Esophagus mucosa (tissue), 1 donor: ENCODE measurements around the gene ZBTB7C. TPM values are rescaled to one million over a fixed set of nuclear protein-coding genes. Genes with fewer than 3 reads are reported as not detected.

Experiments
- ATAC-seq: fragments of 200-7000 bp; cut with Tn5 transposase; one replicate; pipeline ENCODE4 v1.9.1; 2020
- total RNA-seq: library from RNA; stranded (reverse); gene quantifications from one replicate; pipeline ENCODE4 v1.2.4, GENCODE V29; 2023
- donor health status: DM: yes; HTN: yes; CAD: no.

The ZBTB7C gene
- total RNA-seq, 1 donor from 2014 or later = 28.8 TPM

GRCh38 chr18:48161911-48162698, 247.1 kb downstream of the ZBTB7C start:
- ATAC-seq = peak; percentile 18

GRCh38 chr18:48161191-48161910, 247.8 kb downstream of the ZBTB7C start:
- peak; percentile 88 for ATAC-seq

GRCh38 chr18:48160622-48161021, 248.6 kb downstream of the ZBTB7C start:
- no peak for ATAC-seq

DNA sequence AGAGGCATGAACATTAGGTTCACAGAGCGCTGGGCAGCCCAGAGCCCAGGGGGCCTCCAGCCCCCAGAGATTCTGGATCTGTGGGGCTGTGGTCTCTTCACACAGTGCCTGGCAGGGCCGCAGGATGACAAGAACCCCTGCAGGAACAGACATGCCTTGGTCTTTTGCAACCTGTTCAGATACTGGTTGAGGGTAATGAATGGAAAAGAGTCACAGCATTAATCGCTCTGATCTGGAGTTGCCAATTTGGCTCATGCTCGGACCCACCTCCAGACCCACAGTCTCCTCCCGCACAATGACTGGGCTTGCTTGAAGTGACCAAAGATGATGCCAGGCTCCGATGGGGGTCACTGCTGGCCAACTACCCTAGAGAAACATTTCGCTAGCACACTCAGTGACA, 249.4 kb downstream of the ZBTB7C start:
- ATAC-seq = peak; percentile 54

- no peak for ATAC-seq
Observed at GRCh38 chr18:48158721-48159120, 250.5 kb downstream of the ZBTB7C start.

- no peak for ATAC-seq
Observed at GRCh38 chr18:48157956-48158355, 251.2 kb downstream of the ZBTB7C start.

GRCh38 chr18:48155856-48156255, 253.3 kb downstream of the ZBTB7C start:
- peak; percentile 22 for ATAC-seq

GRCh38 chr18:48154828-48155227, 254.4 kb downstream of the ZBTB7C start:
- ATAC-seq = no peak

- ATAC-seq = no peak
Observed at GRCh38 chr18:48153613-48154481, 255.3 kb downstream of the ZBTB7C start.

GRCh38 chr18:48152549-48152948, 256.6 kb downstream of the ZBTB7C start:
- no peak for ATAC-seq

DNA sequence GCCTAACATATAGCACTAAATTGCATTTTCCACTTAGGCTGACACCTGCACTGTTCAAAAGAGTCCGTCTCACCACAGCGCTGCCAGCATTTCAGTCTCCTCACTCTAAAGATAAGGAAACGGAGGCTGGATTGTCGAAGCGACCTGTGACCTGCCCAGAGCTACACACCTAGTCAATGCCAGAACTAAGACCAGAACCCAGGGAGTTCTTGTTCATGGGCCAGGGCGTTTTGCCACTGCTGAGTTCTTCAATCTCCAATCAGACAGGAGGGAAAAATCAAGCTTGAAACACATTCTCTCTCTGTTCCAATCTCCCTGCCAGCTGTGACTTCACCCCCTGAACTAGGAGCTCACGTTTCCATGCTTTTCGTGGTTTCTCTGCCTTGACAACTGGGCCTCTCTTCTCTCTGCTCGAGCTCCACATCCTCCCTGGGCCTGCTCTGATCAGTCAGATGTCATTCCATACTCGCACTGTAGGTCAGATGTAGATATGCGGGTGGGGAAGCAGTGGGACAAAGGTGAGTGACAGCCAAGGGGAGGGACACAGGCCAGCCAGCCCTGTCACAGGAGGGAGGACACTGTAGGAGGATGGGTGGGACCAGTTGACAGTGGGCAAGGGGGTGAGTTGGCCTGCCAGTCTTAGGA, 257.6 kb downstream of the ZBTB7C start:
- ATAC-seq = peak; percentile 27

DNA sequence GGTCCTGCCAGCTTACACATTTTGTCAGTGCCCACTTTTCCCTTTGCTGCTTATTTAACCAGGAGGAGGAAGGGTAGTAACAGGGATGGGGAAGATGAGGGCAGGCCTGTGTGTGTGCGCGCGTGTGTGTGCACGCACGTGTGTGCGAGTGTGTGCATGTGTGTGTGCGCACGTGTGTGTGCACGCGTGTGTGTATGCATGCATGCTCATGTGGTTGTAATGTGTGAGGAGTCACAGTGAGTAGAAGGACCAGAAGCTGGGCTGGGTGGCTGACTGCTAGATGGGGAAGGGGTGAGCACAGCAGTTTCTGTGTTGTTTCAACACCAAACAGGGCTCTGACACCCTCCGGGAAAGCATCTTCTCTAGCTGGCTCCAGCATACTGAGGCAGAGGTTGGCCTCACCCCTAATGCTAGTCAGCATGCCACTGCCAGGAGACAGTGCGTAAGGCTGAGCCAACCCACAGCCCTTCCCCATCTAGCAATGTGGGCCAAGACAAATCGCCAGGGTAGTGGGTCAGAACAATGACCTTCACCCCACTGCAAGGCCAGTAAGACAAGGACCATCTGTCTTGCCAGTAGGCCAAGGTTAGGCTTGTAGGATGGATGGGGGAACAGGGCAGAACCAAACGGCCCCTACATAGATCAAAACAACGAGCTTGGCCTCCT, 260.0 kb downstream of the ZBTB7C start:
- no peak for ATAC-seq

GRCh38 chr18:48142994-48143393, 266.2 kb downstream of the ZBTB7C start:
- no peak for ATAC-seq

GRCh38 chr18:48142353-48142752, 266.8 kb downstream of the ZBTB7C start:
- ATAC-seq = no peak

DNA sequence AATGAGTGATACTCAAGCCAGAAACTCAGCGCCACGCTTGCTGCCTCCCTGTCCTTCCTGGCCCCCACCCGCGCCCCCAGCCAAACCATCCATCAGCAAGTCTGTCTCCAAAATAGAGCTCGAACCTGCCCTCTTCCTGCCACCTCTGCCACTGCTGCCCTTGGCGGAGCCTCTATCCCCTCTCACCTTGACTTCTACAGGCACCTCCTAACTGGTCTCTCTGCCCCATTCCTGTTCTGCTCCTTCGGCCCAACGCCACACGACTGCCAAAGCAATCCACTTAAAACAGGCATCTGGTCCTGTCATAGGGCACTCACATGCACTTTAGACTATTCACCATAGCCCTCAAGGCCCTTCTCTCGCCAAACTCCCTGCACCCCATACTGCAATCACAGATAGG, 268.5 kb downstream of the ZBTB7C start:
- no peak for ATAC-seq

GRCh38 chr18:48139431-48140347, 269.5 kb downstream of the ZBTB7C start:
- ATAC-seq = peak; percentile 87

GRCh38 chr18:48138660-48139430, 270.3 kb downstream of the ZBTB7C start:
- ATAC-seq = no peak

GRCh38 chr18:48138210-48138609, 271.0 kb downstream of the ZBTB7C start:
- ATAC-seq = no peak

- ATAC-seq = peak; percentile 2
Observed at GRCh38 chr18:48137374-48138081, 271.7 kb downstream of the ZBTB7C start.
